ENCODE data around the gene ZNF22. TPM values are rescaled to one million over a fixed set of nuclear protein-coding genes. Genes with fewer than 3 reads are reported as not detected.

The ZNF22 gene
- total RNA-seq, 1 donor from 2014 or later: 1.6 TPM

DNA sequence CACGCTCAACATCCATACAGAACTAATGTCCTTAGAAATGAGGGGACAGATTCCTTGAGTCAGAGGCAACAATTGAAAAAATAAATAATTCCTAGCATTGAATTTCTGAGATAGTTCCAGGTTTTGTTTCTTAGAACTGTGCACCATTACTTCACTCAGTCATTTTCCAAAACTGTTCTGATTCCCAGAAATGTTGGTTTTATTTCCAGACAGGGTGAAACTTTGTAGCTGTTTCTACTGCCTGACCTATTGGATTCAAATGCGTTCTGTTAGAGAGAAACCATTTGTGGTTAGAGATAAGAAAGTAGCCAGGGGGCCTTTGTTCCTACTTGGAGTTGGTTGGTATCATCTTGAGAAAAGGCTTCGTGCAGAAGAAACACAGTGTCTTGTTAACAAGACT, 14.1 kb upstream of the ZNF22 start:
- Histone ChIP-seq H3K4me3 (peak overlapping the region in 1 of 2 donors; percentile 32), H3K36me3 (no peaks in the 10 kb centered on the region), H3K4me1 (peaks cover 33 to 61% of the 10 kb centered on the region in 2 donors), H3K27ac (peak overlapping the region; percentile 74 to 91), H3K9me3 (no peaks in the 10 kb centered on the region), H3K27me3 (no peaks in the 10 kb centered on the region)
- peak in 1 of 2 donors; percentile 15 for DNase-seq (ENCODE audit: low spot score in 2 of 2)
- intact Hi-C loops (cut with DNase I): no loop called here
- TF ChIP-seq, protein P1, sequence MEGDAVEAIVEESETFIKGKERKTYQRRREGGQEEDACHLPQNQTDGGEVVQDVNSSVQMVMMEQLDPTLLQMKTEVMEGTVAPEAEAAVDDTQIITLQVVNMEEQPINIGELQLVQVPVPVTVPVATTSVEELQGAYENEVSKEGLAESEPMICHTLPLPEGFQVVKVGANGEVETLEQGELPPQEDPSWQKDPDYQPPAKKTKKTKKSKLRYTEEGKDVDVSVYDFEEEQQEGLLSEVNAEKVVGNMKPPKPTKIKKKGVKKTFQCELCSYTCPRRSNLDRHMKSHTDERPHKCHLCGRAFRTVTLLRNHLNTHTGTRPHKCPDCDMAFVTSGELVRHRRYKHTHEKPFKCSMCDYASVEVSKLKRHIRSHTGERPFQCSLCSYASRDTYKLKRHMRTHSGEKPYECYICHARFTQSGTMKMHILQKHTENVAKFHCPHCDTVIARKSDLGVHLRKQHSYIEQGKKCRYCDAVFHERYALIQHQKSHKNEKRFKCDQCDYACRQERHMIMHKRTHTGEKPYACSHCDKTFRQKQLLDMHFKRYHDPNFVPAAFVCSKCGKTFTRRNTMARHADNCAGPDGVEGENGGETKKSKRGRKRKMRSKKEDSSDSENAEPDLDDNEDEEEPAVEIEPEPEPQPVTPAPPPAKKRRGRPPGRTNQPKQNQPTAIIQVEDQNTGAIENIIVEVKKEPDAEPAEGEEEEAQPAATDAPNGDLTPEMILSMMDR (IDR thresholded peaks at IDR 0.05): no peak

GRCh38 chr10:44988957-44989585, 11.7 kb upstream of the ZNF22 start:
- intact Hi-C loops (cut with DNase I): no loop called here
- Histone ChIP-seq H3K36me3 (no peaks in the 10 kb centered on the region), H3K27ac (peak overlapping the region; percentile 50 to 91), H3K9me3 (no peaks in the 10 kb centered on the region), H3K27me3 (no peaks in the 10 kb centered on the region), H3K4me3 (no peak overlapping the region), H3K4me1 (peaks cover 38 to 61% of the 10 kb centered on the region in 2 donors)
- TF ChIP-seq, protein P1 (IDR thresholded peaks at IDR 0.05): no peak
- peak in 1 of 2 donors; percentile 62 for DNase-seq (ENCODE audit: low spot score in 2 of 2)

DNA sequence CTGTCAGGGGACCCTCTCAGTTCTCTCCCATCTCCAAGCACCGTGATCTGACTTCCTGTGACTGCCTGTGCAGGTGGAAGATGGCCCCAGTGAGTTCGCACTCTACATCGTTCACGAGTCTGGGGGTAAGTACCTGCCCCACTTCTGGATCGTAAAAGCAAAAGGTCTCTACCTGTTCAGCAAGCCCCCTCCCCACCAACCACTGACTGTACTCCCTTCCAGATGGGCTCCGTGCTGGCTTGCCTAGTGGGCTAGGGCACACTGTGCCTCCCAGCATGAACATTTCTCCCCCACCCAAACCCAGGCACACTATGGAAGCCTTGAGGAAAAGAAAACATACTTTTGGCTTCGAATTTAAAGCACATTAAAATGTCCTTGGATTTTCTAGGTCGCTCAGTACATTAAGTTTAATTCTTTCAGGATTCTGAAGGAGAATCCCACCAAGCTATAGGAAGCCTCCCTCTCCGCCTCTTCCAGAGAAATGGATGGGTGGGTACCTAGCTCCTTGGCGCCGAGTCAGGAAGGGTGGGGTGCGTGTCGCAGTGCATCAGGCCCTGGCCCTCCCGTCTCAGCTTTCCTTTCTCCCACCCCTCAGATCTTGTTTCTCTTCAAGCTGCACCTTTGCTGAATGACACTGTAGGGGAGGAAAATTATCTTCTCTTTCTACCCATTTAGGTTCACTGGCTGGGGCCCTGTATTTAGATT, 11.0 kb upstream of the ZNF22 start:
- Histone ChIP-seq H3K4me1 (peaks cover 33 to 60% of the 10 kb centered on the region in 2 donors), H3K36me3 (no peaks in the 10 kb centered on the region), H3K27ac (peak overlapping the region; percentile 50 to 91), H3K4me3 (no peak overlapping the region), H3K27me3 (no peaks in the 10 kb centered on the region), H3K9me3 (no peaks in the 10 kb centered on the region)
- intact Hi-C loops (cut with DNase I): no loop called here
- DNase-seq (ENCODE audit: low spot score in 2 of 2): peak in 1 of 2 donors; percentile 33
- TF ChIP-seq, protein P1 (IDR thresholded peaks at IDR 0.05): no peak

GRCh38 chr10:44990302-44990655, 10.4 kb upstream of the ZNF22 start:
- Histone ChIP-seq H3K27me3 (no peaks in the 10 kb centered on the region), H3K27ac (peak overlapping the region; percentile 11 to 50), H3K36me3 (no peaks in the 10 kb centered on the region), H3K4me1 (peaks cover 32 to 60% of the 10 kb centered on the region in 2 donors), H3K9me3 (no peaks in the 10 kb centered on the region), H3K4me3 (no peak overlapping the region)
- intact Hi-C loops (cut with DNase I): no loop called here
- TF ChIP-seq, protein P1 (IDR thresholded peaks at IDR 0.05): no peak
- DNase-seq (ENCODE audit: low spot score in 2 of 2): peak in 1 of 2 donors; percentile 42

- no peaks in the 10 kb centered on the region for H3K9me3 ChIP-seq
- TF ChIP-seq, protein P1 (IDR thresholded peaks at IDR 0.05): no peak
- peak in 1 of 2 donors; percentile 54 for DNase-seq (ENCODE audit: low spot score in 2 of 2)
- H3K4me3 ChIP-seq: no peak overlapping the region
- peak overlapping the region; percentile 72 to 93 for H3K27ac ChIP-seq
- H3K36me3 ChIP-seq: no peaks in the 10 kb centered on the region
- intact Hi-C loops (cut with DNase I): no loop called here
- H3K4me1 ChIP-seq: peaks cover 35 to 59% of the 10 kb centered on the region in 2 donors
- no peaks in the 10 kb centered on the region for H3K27me3 ChIP-seq
Observed at GRCh38 chr10:44990965-44991364, 9.8 kb upstream of the ZNF22 start.
